Testis (tissue), 2 donors: Measurements from ENCODE around the gene CX3CL1.

Experiments
- CTCF ChIP-seq, 3 experiments: fragments of 450-650 bp in 2 of 3; fragments of 200-600 bp in 1 of 3; sonication (generic) in 1 of 3; IDR thresholded peaks; one replicate each; pipeline ENCODE4 v1.5.1; 2016 to 2019; ENCODE audit warnings: antibody characterized with exemption in 3 of 3, mild to moderate bottlenecking in 2 of 3, moderate library complexity in 1 of 3
- POLR2A ChIP-seq: fragments of 450-650 bp; IDR thresholded peaks from one replicate; pipeline ENCODE4 v1.6.1; 2017; ENCODE audit warnings: antibody characterized with exemption, mild to moderate bottlenecking, moderate library complexity

- TF ChIP-seq CTCF (IDR thresholded peaks at IDR 0.05) (no peak), POLR2A (no peak)
Observed at GRCh38 chr16:57349212-57350031, 22.9 kb upstream of the CX3CL1 start.
